IPS DF 4.7 (cell line): ENCODE data around the gene DEAF1.
"Not testable (repeated sequence)": the region's sequence is repeated elsewhere in the genome, so short reads cannot be mapped to it uniquely, and the experiment has no call there.

Source experiments
- DNase-seq: peaks from one replicate; pipeline ENCODE4 v3.0.0-alpha.2; 2013; ENCODE audit warnings: low spot score; ENCODE audit errors: extremely low read depth

The DEAF1 gene

GRCh38 chr11:680970-681369 is 14.1 kb downstream of the DEAF1 start:
- no peak for DNase-seq

- DNase-seq, result no peak
Observed at GRCh38 chr11:680476-680875, 14.5 kb downstream of the DEAF1 start.

- no peak for DNase-seq
Observed at GRCh38 chr11:679271-680207, 15.5 kb downstream of the DEAF1 start.

GRCh38 chr11:678297-678696 is 16.7 kb downstream of the DEAF1 start:
- no peak for DNase-seq

GRCh38 chr11:674406-674805 is 20.6 kb downstream of the DEAF1 start:
- no peak for DNase-seq

GRCh38 chr11:673866-674265 is 21.2 kb downstream of the DEAF1 start:
- DNase-seq, result no peak

GRCh38 chr11:665704-666281 is 29.2 kb downstream of the DEAF1 start:
- no peak for DNase-seq

GRCh38 chr11:665062-665703 is 29.8 kb downstream of the DEAF1 start:
- DNase-seq, result no peak

GRCh38 chr11:662689-663274 is 32.2 kb downstream of the DEAF1 start:
- DNase-seq, result no peak

- no peak for DNase-seq
Observed at GRCh38 chr11:660681-661444, 34.2 kb downstream of the DEAF1 start.

GRCh38 chr11:660281-660680 is 34.7 kb downstream of the DEAF1 start:
- no peak for DNase-seq

GRCh38 chr11:659532-660085 is 35.4 kb downstream of the DEAF1 start:
- DNase-seq, result no peak

GRCh38 chr11:657691-658126 is 37.3 kb downstream of the DEAF1 start:
- no peak for DNase-seq

GRCh38 chr11:656866-657265 is 38.2 kb downstream of the DEAF1 start:
- no peak for DNase-seq

- DNase-seq, result no peak
Observed at GRCh38 chr11:656426-656825, 38.6 kb downstream of the DEAF1 start.

GRCh38 chr11:655036-655726 is 39.8 kb downstream of the DEAF1 start:
- no peak for DNase-seq

- not testable (repeated sequence) for DNase-seq
Observed at GRCh38 chr11:654444-654843, 40.6 kb downstream of the DEAF1 start.

GRCh38 chr11:653837-654236 is 41.2 kb downstream of the DEAF1 start:
- DNase-seq, result no peak

- not testable (repeated sequence) for DNase-seq
Observed at GRCh38 chr11:653136-653535, 41.9 kb downstream of the DEAF1 start.

GRCh38 chr11:650482-650881 is 44.5 kb downstream of the DEAF1 start:
- DNase-seq, result no peak
